GM12878 (cell line): ENCODE data around the gene DENND6B. TPM values are rescaled to one million over a fixed set of nuclear protein-coding genes. Genes with fewer than 3 reads are reported as not detected.

ENCODE experiments used
- ATAC-seq: fragments of 200-7000 bp; cut with Tn5 transposase; 3 replicates; pipeline ENCODE4 v1.9.1; 2020; ENCODE audit warnings: mild to moderate bottlenecking, moderate library complexity
- BruUV-seq: library from RNA; stranded (reverse); fragments of 400-500 nt; replicated peaks from 2 replicates; lab custom pipeline; 2021; lab: Mats Ljungman, UMichigan
- CTCF ChIA-PET: fragments of 300-600 bp; sonication (Branson Sonifier 250); formaldehyde crosslinking; extraction: SDS; loops from one replicate; lab custom pipeline; 2021; ENCODE audit warnings: inconsistent platforms; lab: Yijun Ruan, JAX
- POLR2A ChIA-PET: fragments of 350-600 bp; formaldehyde crosslinking; extraction: SDS; loops from one replicate; lab custom pipeline; 2021; ENCODE audit warnings: inconsistent platforms; lab: Charles Lee
- RAD21 ChIA-PET: fragments of 300-600 bp; sonication (Branson Sonifier 250); formaldehyde crosslinking; loops from one replicate; lab custom pipeline; 2023; ENCODE audit warnings: antibody characterized with exemption; ENCODE audit not compliant: unreplicated experiment; lab: Charles Lee
- SMC1A ChIA-PET: fragments of 300-600 bp; sonication (Branson Sonifier 250); formaldehyde crosslinking; loops from one replicate; lab custom pipeline; 2023; ENCODE audit not compliant: unreplicated experiment, uncharacterized antibody; lab: Charles Lee
- DNase-seq: peaks from one replicate; pipeline ENCODE4 v3.0.0-alpha.2; 2011; ENCODE audit warnings: low read depth, low spot score
- FAIRE-seq: peaks from 3 replicates; lab custom pipeline; 2011; peaks lifted over from hg19 to GRCh38; lab: Jason Lieb, UNC
- H2AFZ ChIP-seq: 2 replicates; pipeline ENCODE4 v1.6.0; 2011; ENCODE audit warnings: low read depth, low read length, control low read depth; ENCODE audit not compliant: control insufficient read depth
- H3K27ac ChIP-seq: 2 replicates; pipeline ENCODE4 v1.5.1; 2011; ENCODE audit warnings: control low read depth; ENCODE audit not compliant: control insufficient read depth, insufficient read depth
- H3K27me3 ChIP-seq, 2 experiments: replicated peaks in 1 of 2; 2 replicates each; pipeline versions ENCODE4 v1.6.0 to v1.6.1; 2011; ENCODE audit warnings: low read length in 1 of 2; ENCODE audit not compliant: control insufficient read depth in 2 of 2, insufficient read depth in 2 of 2
- H3K36me3 ChIP-seq, 2 experiments: 2 replicates each; pipeline ENCODE4 v1.5.1; 2011; ENCODE audit warnings: low read length in 1 of 2; ENCODE audit not compliant: control insufficient read depth in 2 of 2, insufficient read depth in 2 of 2
- H3K4me1 ChIP-seq: 2 replicates; pipeline ENCODE4 v1.6.1; 2011; ENCODE audit warnings: mild to moderate bottlenecking, low read length, moderate library complexity, mixed read lengths; ENCODE audit not compliant: control insufficient read depth, insufficient read depth
- H3K4me2 ChIP-seq: 2 replicates; pipeline ENCODE4 v1.6.0; 2011; ENCODE audit warnings: control low read depth; ENCODE audit not compliant: control insufficient read depth, insufficient read depth
- H3K4me3 ChIP-seq: fragments of 200-600 bp; sonication (generic); 2 replicates; pipeline ENCODE4 v1.5.1; 2016
- H3K79me2 ChIP-seq: 2 replicates; pipeline ENCODE4 v1.6.0; 2011; ENCODE audit warnings: low read length; ENCODE audit not compliant: control insufficient read depth, insufficient read depth
- H3K9ac ChIP-seq: 2 replicates; pipeline ENCODE4 v1.8.0; 2011; ENCODE audit warnings: low read length, control low read depth, mixed read lengths; ENCODE audit not compliant: control insufficient read depth, insufficient read depth
- H3K9me3 ChIP-seq: replicated peaks from 3 replicates; pipeline ENCODE4 v1.5.1; 2011; ENCODE audit warnings: mild to moderate bottlenecking, low read length; ENCODE audit not compliant: control insufficient read depth, insufficient read depth
- H4K20me1 ChIP-seq: 2 replicates; pipeline ENCODE4 v1.6.0; 2011; ENCODE audit not compliant: control insufficient read depth, insufficient read depth
- ATF7 ChIP-seq: fragments of 450-650 bp; IDR thresholded peaks from 2 replicates; pipeline ENCODE4 v1.6.1; 2016; ENCODE audit warnings: low read depth, mild to moderate bottlenecking
- EGR1 ChIP-seq, 2 experiments: IDR thresholded peaks; 1 replicate in 1 of 2; 2 replicates in 1 of 2; pipeline ENCODE4 v1.6.1; 2011 to 2012; ENCODE audit warnings: low read depth in 2 of 2, low read length in 2 of 2, borderline replicate concordance in 1 of 2, mild to moderate bottlenecking in 1 of 2, moderate library complexity in 1 of 2
- FOS ChIP-seq: IDR thresholded peaks from 3 replicates; pipeline ENCODE4 v1.6.1; 2011; ENCODE audit warnings: borderline replicate concordance; ENCODE audit not compliant: insufficient read length; ENCODE audit errors: extremely low read depth
- HDGF ChIP-seq: fragments of 450-650 bp; IDR thresholded peaks from 2 replicates; pipeline ENCODE4 v1.6.1; 2016; ENCODE audit warnings: antibody characterized with exemption
- POLR2AphosphoS5 ChIP-seq: IDR thresholded peaks from 2 replicates; pipeline ENCODE4 v1.6.1; 2011; ENCODE audit warnings: mild to moderate bottlenecking, low read length, inconsistent platforms
- WGBS: methylation state at CpG from one replicate; pipeline ENCODE4 v1.1.6; 2016; ENCODE audit warnings: low lambda C conversion rate; ENCODE audit not compliant: insufficient replicate concordance, insufficient coverage; ENCODE audit errors: missing lambda C conversion rate; 5-methylcytosine and 5-hydroxymethylcytosine counted together
- in situ Hi-C: fragments of 300-500 bp; cut with MboI; formaldehyde crosslinking; loops from 9 replicates; pipeline ENCODE4 v1.14.3; 2018; ENCODE audit warnings: mixed read lengths
- intact Hi-C: fragments of 100-400 bp; cut with micrococcal nuclease; formaldehyde crosslinking; loops from one replicate; pipeline ENCODE4 v1.14.2; 2022; ENCODE audit not compliant: unreplicated experiment
- polyA plus RNA-seq, 11 experiments: library from polyadenylated mRNA; depleted of rRNA in 4 of 11; unstranded in 6 of 11; stranded (reverse) in 5 of 11; fragments of >200 nt; fragmentation: Nextera tagmentation in 4 of 11; fragmentation: Illumina TruSeq in 1 of 11; extraction: Ambion mirVana in 4 of 11; extraction: Trizol in 1 of 11; gene quantifications; 1 replicate in 1 of 11; 2 replicates in 10 of 11; pipeline versions ENCODE4 v1.2.1 to v1.2.3, GENCODE V29; 2011 to 2016; ENCODE audit warnings: inconsistent platforms in 2 of 11, missing spikeins in 2 of 11, low read depth in 1 of 11
- total RNA-seq, 4 experiments: library from RNA; depleted of rRNA in 3 of 4; stranded (reverse); fragments of >200 nt in 3 of 4; fragmentation: Illumina TruSeq in 1 of 4; extraction: Trizol in 1 of 4; gene quantifications; 2 replicates each; pipeline versions ENCODE4 v1.2.1 to v1.2.3, GENCODE V29; 2013 to 2021
- TF ChIP-seq, protein P1 (sequence below): fragments of 450-650 bp; formaldehyde crosslinking; IDR thresholded peaks from 2 replicates; pipeline ENCODE4 v1.4.0; 2022; ENCODE audit warnings: mild to moderate bottlenecking, moderate library complexity

Gene DENND6B
- total and polyA plus RNA-seq, 10 of the 15 experiments (the other 5 are each of a cell fraction or from before 2014, with no cell fraction given): 0.72 to 11.3 (median 6.2) TPM

DNA sequence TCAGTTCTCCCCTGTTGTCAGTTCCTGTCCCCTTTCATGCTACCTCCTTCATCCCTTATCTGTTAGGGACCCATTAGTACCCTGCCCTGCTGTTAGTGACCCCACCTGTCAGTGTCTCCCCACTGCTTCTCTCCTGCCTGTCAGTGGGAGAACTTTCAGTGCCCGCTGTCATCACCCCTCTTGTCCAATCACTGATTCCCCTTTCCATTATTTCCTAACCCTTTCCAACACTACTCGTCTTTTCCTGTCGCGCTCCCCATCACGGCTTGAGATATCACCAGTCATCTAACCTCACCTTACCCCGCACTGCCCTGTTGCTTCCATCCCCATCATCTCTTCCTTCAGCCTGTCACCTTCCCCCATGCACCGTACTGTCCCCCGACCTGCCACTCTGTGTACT lies 20.3 kb upstream of the DENND6B start:
- no peak for DNase-seq
- WGBS: 89% methylated on average over 8 of the region's 8 CpGs
- Histone ChIP-seq H3K36me3 (peaks cover 0 to 4% of the 10 kb centered on the region in 2 experiments; a peak in 1 of 4 replicates), H3K27me3 (no peaks in the 10 kb centered on the region), H4K20me1 (0 out of 2 replicates have a peak, but pooled peaks cover 5% of the 10 kb centered on the region), H3K4me2 (peak overlapping the region; percentile 48; the same call in 1 of the 2 replicates), H2AFZ (no peak overlapping the region), H3K4me1 (no peaks in the 10 kb centered on the region; the same call in 1 of the 2 replicates), H3K4me3 (no peak overlapping the region), H3K79me2 (peaks cover 16% of the 10 kb centered on the region), H3K9ac (no peak overlapping the region), H3K27ac (no peak overlapping the region), H3K9me3 (no peaks in the 10 kb centered on the region)
- ATAC-seq: no peak
- ChIA-PET POLR2A (no interaction called here), RAD21 (no interaction called here), SMC1A (no interaction called here), CTCF (no interaction called here)
- no peak for FAIRE-seq
- intact Hi-C loops: no loop called here
- TF ChIP-seq HDGF (0 out of 2 replicates have a peak, but pooled peaks have one; percentile 30), FOS (no peak)
- no TSS peak for BruUV-seq
- in situ Hi-C loops: no loop called here

GRCh38 chr22:50346470-50346869 lies 19.7 kb upstream of the DENND6B start:
- TF ChIP-seq ATF7: no peak
- TF ChIP-seq EGR1 (IDR thresholded peaks at IDR 0.05; ENCODE audit: borderline replicate concordance in 1 of 2, low read depth in 2 of 2, low read length in 2 of 2): no peak
- TF ChIP-seq, protein P1, sequence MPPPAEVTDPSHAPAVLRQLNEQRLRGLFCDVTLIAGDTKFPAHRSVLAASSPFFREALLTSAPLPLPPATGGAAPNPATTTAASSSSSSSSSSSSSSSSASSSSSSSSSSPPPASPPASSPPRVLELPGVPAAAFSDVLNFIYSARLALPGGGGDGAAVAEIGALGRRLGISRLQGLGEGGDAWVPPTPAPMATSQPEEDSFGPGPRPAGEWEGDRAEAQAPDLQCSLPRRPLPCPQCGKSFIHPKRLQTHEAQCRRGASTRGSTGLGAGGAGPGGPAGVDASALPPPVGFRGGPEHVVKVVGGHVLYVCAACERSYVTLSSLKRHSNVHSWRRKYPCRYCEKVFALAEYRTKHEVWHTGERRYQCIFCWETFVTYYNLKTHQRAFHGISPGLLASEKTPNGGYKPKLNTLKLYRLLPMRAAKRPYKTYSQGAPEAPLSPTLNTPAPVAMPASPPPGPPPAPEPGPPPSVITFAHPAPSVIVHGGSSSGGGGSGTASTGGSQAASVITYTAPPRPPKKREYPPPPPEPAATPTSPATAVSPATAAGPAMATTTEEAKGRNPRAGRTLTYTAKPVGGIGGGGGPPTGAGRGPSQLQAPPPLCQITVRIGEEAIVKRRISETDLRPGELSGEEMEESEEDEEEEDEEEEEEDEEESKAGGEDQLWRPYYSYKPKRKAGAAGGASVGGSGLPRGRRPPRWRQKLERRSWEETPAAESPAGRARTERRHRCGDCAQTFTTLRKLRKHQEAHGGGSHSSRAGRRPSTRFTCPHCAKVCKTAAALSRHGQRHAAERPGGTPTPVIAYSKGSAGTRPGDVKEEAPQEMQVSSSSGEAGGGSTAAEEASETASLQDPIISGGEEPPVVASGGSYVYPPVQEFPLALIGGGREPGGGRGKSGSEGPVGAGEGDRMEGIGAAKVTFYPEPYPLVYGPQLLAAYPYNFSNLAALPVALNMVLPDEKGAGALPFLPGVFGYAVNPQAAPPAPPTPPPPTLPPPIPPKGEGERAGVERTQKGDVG: no peak
- TF ChIP-seq POLR2AphosphoS5: no peak
- Histone ChIP-seq H3K79me2 (peaks cover 16% of the 10 kb centered on the region), H3K4me2 (no peak overlapping the region; the same call in 1 of the 2 replicates), H3K36me3 (peaks cover 0 to 4% of the 10 kb centered on the region in 2 experiments; a peak in 1 of 4 replicates), H3K9ac (no peak overlapping the region), H2AFZ (no peak overlapping the region), H4K20me1 (0 out of 2 replicates have a peak, but pooled peaks cover 5% of the 10 kb centered on the region), H3K4me1 (peaks cover 3% of the 10 kb centered on the region; the same call in 1 of the 2 replicates), H3K4me3 (no peak overlapping the region), H3K27me3 (no peaks in the 10 kb centered on the region), H3K9me3 (no peaks in the 10 kb centered on the region), H3K27ac (no peak overlapping the region)
- ATAC-seq (no peak), DNase-seq (no peak), FAIRE-seq (no peak)
- in situ Hi-C loops: no loop called here
- SMC1A ChIA-PET: no interaction called here
- POLR2A ChIA-PET: no interaction called here
- intact Hi-C loops: no loop called here
- RAD21 ChIA-PET: no interaction called here
- CTCF ChIA-PET: no interaction called here
- 97% methylated on average over 7 of the region's 8 CpGs for WGBS
- no TSS peak for BruUV-seq
